GM19025 (cell line): Measurements from ENCODE around the gene PIN1.

Source experiments
- ATAC-seq: cut with Tn5 transposase; IDR thresholded peaks from one replicate; pipeline ENCODE4 v1.9.1; 2021; ENCODE audit warnings: mild to moderate bottlenecking, low read depth, moderate library complexity; ENCODE audit not compliant: unreplicated experiment

PIN1 gene

DNA sequence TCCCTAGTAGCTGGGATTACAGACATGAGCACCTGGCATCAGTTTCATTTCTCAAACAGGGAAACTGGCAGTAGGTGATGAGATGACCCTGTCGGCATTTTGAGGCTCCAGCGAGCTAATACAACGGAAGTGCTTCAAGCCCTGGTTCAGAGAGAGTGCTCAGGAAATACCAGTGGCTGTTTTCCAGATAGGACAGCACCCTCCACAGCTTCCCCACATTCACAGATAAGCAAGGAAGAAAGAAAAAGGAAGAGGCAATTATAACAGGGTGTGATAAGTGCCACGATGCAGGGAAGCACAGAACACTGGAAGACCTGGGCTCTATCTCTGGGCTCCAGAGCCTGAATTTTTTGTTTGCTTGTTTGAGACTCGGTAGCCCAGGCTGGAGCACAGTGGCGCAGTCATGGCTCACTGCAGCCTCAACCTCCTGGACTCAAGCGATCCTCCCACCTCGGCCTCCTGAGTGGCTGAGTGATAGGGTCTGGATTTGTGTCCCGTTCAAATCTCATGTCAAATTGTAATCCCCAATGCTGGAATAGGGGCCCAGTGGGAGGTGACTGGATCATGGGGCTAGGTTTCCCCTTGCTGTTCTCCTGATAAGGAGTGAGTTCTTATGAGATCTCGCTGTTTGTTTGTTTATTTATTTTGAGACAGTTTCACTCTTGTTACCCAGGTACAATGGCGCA, 43.5 kb downstream of the PIN1 start:
- ATAC-seq = no peak

DNA sequence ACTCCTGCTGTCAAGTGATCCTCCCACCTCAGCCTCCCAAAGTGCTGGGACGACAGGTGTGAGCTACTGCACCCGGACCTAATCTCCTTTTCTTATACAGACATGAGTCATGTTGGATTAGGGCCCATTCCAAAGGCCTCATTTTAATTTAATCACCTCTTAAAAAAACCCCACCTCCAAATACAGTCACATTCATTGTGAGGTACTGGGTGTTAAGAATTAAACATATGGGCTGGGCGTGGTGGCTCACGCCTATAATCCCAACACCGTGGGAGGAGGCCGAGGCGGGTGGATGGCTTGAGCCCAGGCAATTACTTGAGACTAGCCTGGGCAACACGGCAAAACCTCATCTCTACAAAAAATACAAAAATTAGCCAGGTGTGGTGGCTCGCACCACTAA, 46.6 kb downstream of the PIN1 start:
- no peak for ATAC-seq

DNA sequence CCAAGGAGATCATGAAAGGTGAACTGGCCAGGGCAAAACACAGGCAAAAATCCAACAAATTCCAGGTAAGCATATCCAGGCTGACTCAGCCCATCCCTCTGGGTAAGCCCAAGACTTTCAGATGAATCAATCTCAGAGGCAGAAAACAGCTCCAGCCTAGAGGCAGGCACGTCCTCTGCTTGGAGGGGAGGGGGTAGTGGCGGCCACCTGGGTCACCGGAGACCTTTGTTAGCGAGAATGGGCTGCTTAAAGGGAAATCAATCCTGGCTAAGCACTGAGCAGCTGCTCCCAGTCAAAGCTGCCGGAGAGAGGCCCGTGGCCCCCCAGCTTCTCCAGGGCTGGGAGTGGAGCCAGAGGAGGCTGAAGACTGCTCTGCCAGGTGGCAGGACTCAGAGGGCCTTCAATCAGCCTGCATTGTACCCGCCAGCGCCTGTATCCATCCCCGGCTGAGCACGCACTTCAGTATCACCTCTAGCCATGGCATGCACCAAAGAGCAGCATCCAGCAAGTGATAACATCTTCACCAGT, 48.2 kb downstream of the PIN1 start:
- ATAC-seq = no peak

DNA sequence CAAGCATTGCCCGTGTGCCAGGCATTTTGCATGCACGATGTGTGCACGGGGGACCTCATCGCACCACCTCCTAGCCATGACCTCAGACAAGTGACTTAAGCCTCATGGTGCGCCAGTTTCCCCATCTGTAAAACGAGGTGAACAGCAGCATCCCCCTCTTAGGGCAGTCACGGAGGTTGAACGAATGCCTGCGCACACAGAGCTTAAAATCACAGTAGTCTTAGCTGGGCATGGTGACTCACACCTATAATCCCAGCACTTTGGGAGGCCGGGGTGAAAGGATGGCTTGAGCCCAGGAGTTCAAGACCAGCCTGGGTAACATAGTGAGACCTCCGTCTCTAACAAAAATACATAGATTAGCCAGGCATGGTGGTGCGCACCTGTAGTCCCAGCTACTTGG, 48.6 kb downstream of the PIN1 start:
- no peak for ATAC-seq

DNA sequence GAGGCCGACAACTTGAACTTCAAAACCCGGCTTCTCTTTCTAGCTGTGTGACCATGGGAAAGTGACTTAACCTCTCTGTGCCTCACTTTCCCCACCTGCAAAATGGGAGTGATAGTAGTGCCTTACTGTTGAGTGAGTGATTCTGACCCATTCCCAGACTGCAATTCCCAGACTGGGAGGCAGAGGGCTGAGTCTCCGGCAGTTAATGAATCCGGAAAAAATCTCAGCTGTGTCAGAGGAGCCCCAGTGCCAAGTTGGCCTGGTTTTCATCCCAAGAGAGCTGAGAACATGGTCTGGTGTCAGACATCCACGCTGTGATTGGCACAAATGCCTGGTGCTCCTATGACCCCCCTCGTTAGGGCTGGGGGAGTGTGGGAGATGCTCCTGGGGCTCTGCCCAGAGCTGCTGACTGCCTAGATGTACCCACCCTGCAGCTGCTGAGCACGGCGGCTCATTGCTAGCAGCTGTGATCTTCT, 50.0 kb downstream of the PIN1 start:
- no peak for ATAC-seq

DNA sequence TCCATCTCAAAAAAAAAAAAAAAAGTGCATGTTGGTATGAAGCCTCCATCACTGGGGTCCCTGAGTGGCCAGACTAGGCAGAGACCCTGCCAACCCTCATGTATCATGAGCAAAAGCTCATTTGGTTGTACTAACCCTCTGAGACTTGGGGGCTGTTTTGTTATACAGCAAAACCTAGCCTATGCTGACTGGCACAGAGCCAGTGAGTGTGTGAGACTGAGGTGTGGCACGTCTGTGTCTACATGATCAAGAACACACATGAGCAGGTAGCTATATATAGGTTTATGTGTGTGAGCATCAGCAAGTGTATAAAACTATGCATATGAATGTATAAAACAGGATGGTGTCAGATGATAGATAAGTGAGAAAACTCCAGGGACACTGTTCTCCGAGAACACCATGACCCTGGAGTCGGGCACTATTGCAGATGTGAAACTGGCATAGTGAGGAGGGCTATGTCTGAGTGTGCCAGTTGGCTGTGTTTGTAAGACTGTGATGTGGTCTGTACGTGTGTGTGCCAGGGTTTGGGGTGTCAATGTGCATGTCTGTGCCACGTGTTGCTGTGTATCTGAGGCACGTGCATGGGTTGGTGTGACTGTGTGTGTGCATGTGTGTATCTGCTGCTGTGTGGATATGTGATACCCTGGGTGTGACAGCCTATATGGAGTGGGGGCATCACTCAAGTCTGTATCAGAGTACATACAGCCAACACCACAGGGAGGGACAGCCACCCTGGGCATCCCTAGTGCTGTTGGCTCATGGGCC, 56.7 kb downstream of the PIN1 start:
- ATAC-seq = no peak
